Glutamatergic neuron (in vitro differentiated cells): Measurements from ENCODE around the gene ZMYND8. TPM values are rescaled to one million over a fixed set of nuclear protein-coding genes. Genes with fewer than 3 reads are reported as not detected.

Source experiments
- DNase-seq: peaks from one replicate; pipeline ENCODE4 v3.0.0; 2022
- H3K27ac Mint-ChIP-seq: one replicate; pipeline ENCODE4 v1.8.0; 2020; ENCODE audit warnings: mild to moderate bottlenecking, mixed read lengths, inconsistent platforms; ENCODE audit not compliant: unreplicated experiment
- H3K27me3 Mint-ChIP-seq: one replicate; pipeline ENCODE4 v1.8.0; 2020; ENCODE audit warnings: mild to moderate bottlenecking, moderate library complexity, mixed read lengths, inconsistent platforms; ENCODE audit not compliant: unreplicated experiment
- H3K36me3 Mint-ChIP-seq: one replicate; pipeline ENCODE4 v1.8.0; 2020; ENCODE audit warnings: mild to moderate bottlenecking, mixed read lengths, inconsistent platforms; ENCODE audit not compliant: unreplicated experiment
- H3K4me1 Mint-ChIP-seq: one replicate; pipeline ENCODE4 v1.8.0; 2020; ENCODE audit warnings: mild to moderate bottlenecking, low read depth, mixed read lengths, inconsistent platforms; ENCODE audit not compliant: unreplicated experiment
- H3K4me3 Mint-ChIP-seq: one replicate; pipeline ENCODE4 v1.8.0; 2020; ENCODE audit warnings: mild to moderate bottlenecking, mixed read lengths, inconsistent platforms; ENCODE audit not compliant: unreplicated experiment
- H3K9me3 Mint-ChIP-seq: one replicate; pipeline ENCODE4 v1.8.0; 2020; ENCODE audit warnings: mild to moderate bottlenecking, moderate library complexity, mixed read lengths, inconsistent platforms; ENCODE audit not compliant: unreplicated experiment
- total RNA-seq: library from RNA; stranded (reverse); fragmentation: NEBNext Ultra II Directional; extraction: Animal tissue kit (Norgen Biotek cat#: 25700); gene quantifications from one replicate; pipeline ENCODE4 v1.2.1, GENCODE V29; 2021; ENCODE audit not compliant: unreplicated experiment
- TF ChIP-seq, protein P1 (sequence below): fragments of 200-600 bp; sonication (generic); IDR thresholded peaks from one replicate; pipeline ENCODE4 v1.5.0; 2021; ENCODE audit not compliant: partially characterized antibody, unreplicated experiment

Gene ZMYND8
- total RNA-seq, 1 donor from 2014 or later: 116 TPM

DNA sequence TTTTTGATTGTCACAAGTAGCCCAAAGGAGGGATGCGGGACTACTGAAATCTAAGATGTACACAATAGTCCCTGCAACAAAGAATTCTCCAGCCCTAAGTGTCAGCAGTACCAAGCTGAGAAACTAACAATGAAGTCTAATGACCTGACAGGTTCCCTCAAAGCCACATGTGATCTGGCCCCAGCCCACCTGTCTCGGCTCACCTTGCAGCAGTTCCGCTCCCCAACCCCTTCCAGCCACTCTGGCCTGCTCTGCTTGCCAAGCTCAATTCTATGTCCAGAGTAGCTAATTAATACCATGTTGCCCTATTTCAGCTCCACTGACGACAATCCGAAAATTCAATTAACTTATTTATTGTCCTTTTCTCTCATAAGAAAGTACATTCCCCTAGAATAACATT, 72.1 kb downstream of the ZMYND8 start:
- peaks cover 11% of the 10 kb centered on the region for H3K4me1 Mint-ChIP-seq
- peaks cover 6% of the 10 kb centered on the region for H3K9me3 Mint-ChIP-seq
- DNase-seq: no peak
- no peak overlapping the region for H3K4me3 Mint-ChIP-seq
- H3K27me3 Mint-ChIP-seq: peaks cover 4% of the 10 kb centered on the region
- H3K27ac Mint-ChIP-seq: peak overlapping the region; percentile 22
- no peaks in the 10 kb centered on the region for H3K36me3 Mint-ChIP-seq
- TF ChIP-seq, protein P1, sequence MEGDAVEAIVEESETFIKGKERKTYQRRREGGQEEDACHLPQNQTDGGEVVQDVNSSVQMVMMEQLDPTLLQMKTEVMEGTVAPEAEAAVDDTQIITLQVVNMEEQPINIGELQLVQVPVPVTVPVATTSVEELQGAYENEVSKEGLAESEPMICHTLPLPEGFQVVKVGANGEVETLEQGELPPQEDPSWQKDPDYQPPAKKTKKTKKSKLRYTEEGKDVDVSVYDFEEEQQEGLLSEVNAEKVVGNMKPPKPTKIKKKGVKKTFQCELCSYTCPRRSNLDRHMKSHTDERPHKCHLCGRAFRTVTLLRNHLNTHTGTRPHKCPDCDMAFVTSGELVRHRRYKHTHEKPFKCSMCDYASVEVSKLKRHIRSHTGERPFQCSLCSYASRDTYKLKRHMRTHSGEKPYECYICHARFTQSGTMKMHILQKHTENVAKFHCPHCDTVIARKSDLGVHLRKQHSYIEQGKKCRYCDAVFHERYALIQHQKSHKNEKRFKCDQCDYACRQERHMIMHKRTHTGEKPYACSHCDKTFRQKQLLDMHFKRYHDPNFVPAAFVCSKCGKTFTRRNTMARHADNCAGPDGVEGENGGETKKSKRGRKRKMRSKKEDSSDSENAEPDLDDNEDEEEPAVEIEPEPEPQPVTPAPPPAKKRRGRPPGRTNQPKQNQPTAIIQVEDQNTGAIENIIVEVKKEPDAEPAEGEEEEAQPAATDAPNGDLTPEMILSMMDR: no peak

DNA sequence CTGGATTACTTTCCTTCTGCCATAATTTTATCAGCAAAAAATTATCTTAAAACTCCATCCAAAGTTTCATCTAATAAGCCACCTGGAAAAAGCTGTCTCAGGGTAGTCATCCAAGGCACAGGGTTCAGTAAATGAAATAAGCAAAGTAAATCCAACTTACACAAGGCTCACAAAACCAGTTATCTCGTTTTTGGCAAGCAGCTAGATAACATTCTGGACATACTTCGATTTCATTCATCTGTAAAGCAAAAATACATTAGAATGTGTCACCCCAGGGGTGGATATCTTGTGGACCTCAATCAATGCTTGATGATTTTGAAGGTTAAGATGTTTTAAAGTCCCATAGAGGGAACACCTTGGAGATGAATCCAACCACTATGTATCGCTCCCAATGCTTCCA, 73.1 kb downstream of the ZMYND8 start:
- no peak for DNase-seq
- Mint-ChIP-seq H3K27ac (no peak overlapping the region), H3K27me3 (peaks cover 4% of the 10 kb centered on the region), H3K4me3 (no peak overlapping the region), H3K36me3 (no peaks in the 10 kb centered on the region), H3K9me3 (peaks cover 6% of the 10 kb centered on the region), H3K4me1 (peaks cover 11% of the 10 kb centered on the region)
- TF ChIP-seq, protein P1: no peak

DNA sequence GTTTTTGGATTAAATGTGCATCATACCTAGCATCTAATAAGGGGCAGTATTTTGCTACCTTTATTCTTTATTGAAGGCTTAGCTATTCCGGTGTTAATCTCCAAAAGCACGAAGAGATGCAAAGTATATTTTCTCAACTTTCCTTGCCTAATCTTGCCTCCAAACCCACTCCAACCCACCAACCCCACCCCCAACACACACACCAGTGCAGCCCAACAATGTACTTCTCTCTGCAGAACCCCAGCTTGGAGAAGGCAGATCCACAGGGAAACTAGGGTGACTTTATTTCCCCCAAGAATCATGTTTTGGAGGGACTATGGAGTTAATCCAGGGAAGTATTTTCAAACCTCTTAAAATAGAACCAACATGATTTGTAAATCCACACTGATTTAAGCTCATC, 73.6 kb downstream of the ZMYND8 start:
- Mint-ChIP-seq H3K27ac (no peak overlapping the region), H3K9me3 (peaks cover 6% of the 10 kb centered on the region), H3K27me3 (peaks cover 4% of the 10 kb centered on the region), H3K4me3 (no peak overlapping the region), H3K36me3 (no peaks in the 10 kb centered on the region), H3K4me1 (peaks cover 11% of the 10 kb centered on the region)
- TF ChIP-seq, protein P1: no peak
- DNase-seq: no peak

DNA sequence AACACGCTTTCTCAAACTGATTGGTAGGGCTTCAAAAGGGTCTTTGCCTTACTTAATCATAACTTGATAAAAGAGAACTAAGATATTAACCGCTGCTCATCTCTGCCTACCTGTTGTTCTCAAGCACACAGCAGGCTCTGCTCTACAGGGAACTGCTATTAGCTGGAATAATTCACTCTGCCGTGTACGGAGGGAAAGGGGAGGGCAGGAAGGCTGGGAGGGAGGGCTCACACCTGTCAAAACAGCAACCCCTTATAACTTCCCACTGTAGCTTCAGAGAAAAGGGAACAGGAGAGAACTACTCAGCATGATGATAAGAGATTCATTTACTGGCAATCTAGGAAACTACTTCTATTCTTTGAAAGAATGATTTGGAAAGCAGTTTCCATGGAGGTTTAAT, 75.1 kb downstream of the ZMYND8 start:
- Mint-ChIP-seq H3K4me3 (no peak overlapping the region), H3K27me3 (peaks cover 4% of the 10 kb centered on the region), H3K27ac (no peak overlapping the region), H3K4me1 (peaks cover 7% of the 10 kb centered on the region), H3K36me3 (no peaks in the 10 kb centered on the region), H3K9me3 (peaks cover 6% of the 10 kb centered on the region)
- TF ChIP-seq, protein P1: no peak
- no peak for DNase-seq

DNA sequence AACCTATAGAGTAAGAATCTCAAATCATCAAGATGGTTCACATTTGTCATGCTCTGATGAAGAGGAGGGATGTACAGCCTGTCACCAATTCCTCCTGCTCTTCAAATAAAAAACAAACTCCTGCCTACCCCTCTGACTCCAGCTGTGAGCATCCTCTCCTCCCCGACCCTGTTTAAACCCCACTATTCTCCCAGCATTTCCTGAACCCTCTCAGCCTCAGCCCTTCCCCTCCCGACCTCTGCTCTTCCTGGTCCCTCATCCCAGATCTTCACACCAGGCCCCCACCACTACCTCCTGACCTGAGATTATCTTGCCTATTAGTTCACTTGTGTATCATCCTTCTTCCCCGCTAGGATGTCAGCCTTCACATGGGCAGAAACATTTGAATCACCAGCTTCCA, 75.8 kb downstream of the ZMYND8 start:
- no peaks in the 10 kb centered on the region for H3K36me3 Mint-ChIP-seq
- peaks cover 6% of the 10 kb centered on the region for H3K9me3 Mint-ChIP-seq
- TF ChIP-seq, protein P1: no peak
- no peak for DNase-seq
- H3K27me3 Mint-ChIP-seq: peaks cover 4% of the 10 kb centered on the region
- no peak overlapping the region for H3K4me3 Mint-ChIP-seq
- peak overlapping the region; percentile 4 for H3K27ac Mint-ChIP-seq
- peaks cover 7% of the 10 kb centered on the region for H3K4me1 Mint-ChIP-seq
